Left lobe of liver (tissue), 2 donors: ENCODE data around the gene ERGIC1. TPM values are rescaled to one million over a fixed set of nuclear protein-coding genes. Genes with fewer than 3 reads are reported as not detected.
"Not testable (repeated sequence)": the region's sequence is repeated elsewhere in the genome, so short reads cannot be mapped to it uniquely, and the experiment has no call there.

Experiments used
- ATAC-seq: fragments of 200-7000 bp; cut with Tn5 transposase; one replicate; pipeline ENCODE4 v1.9.1; 2020; ENCODE audit warnings: mild to moderate bottlenecking, moderate library complexity
- DNase-seq: peaks from one replicate; pipeline ENCODE4 v3.0.0-alpha.2; 2020; ENCODE audit warnings: low spot score
- total RNA-seq: library from RNA; stranded (reverse); gene quantifications from one replicate; pipeline ENCODE4 v1.2.1, GENCODE V29; 2021
- donor health status: DM: no; HTN: no; CAD: no; lungs with moderate emphysema.
- donor health status: DM: no; HTN: yes; CAD: no.

Gene ERGIC1
- total RNA-seq, 1 donor from 2014 or later, result 158 TPM

DNA sequence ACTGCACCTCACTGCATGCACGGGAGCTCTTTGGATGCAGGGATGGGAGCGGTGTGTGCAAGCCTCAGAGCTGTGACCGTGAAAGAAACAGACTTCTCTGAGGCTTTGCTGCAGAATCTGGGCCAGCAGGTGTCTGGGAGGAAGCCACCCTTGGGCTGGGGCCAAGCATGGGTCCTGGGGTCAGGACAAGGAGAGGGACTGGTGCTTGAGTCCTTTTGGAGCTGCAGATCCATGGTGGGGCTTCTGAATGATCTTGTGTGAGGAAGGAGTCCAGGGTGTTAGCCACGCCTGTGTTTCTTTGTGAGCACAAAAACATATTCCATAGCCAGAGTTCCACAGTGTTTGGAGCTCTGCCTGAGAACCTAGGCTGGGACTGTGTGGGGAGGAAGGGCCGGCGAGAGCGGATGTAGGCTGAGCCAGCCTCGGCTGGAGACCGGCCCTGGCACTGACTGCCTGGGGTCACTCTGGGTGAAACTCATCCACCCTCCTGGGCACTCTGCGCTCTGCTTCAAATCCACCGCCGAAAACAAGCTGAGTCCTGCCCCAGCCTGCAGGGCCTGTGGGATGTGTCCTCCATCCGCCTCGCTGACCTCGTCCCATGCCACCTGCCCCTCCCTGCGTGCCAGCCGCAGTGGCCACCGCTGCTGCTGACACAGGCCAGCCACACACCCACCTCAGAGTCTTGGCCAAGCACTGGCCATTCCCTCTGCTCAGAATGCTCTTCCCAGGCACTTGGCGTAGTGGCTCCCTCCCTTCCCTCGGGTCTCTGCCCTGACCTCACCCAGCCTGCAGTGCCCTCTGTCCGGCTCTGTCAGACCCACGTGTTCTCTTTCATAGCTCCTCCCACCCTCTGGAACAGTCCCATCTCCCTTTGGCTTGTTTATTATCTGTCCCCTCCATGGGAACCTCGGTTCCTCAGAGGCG, 26.7 kb downstream of the ERGIC1 start:
- DNase-seq (peak; percentile 97), ATAC-seq (peak; percentile 69)

DNA sequence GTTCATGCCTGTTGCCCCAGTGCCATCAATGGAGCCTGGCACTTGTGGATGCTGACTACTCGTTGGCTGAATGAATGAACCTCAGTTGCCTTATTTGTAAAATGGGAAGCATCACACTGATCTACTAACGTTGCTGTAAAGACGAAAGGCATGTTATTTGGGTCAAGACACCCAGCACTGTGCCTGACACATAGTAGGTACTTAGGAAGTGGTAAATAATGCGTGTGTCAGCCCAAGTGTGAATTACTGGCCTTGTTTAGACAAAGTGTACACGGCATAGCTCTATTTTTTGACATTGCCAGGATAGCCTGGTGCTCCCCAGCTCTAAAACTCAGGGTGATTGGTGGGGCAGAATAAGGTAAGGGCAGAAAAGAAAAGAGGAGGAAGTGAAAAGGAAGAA, 27.4 kb downstream of the ERGIC1 start:
- ATAC-seq (no peak), DNase-seq (no peak)

DNA sequence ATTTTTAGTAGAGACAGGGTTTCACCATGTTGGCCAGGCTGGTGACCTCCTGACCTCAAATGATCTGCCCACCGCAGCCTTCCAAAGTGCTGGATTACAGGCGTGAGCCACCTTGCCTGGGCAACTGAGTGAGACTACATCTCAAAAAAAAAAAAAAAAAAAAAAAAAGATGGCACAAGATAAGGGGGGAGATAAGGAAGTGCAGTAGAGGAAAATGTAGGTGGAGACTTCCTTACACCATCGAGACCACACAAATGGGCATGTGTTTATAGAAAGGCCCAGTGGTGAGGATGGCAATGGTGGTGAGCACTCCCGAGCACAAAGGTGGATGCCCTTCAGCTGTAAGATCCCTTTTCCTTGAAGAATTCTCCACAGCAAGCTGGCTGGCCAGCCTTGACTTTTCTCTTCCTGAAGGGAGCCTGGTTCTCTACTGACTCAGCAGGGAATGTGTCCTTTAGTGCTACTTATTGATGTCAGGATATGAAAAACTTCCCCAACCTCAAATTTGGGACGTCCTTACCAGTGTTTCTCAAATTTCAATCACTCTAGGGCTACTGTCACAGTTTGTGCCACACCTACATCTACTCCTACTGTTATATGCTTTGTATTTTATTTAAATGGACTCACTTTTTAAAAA, 28.2 kb downstream of the ERGIC1 start:
- DNase-seq (no peak), ATAC-seq (no peak)

DNA sequence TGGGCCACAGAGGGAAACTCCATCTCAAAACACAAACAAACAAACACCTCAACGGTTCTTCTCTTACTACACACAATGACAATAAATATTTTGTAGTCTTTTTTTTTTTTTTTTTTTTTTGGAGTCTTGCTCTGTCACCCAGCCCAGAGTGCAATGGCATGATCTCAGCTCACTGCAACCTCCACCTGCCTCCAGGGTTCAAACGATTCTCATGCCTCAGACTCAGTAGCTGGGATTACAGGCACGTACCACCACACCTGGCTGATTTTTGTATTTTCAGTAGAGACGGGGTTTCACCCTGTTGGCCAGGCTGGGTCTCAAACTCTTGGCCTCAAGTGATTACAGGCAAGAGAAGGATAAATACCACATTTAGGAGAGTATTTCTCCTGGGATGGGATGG, 30.1 kb downstream of the ERGIC1 start:
- ATAC-seq, DNase-seq: not testable (repeated sequence)

DNA sequence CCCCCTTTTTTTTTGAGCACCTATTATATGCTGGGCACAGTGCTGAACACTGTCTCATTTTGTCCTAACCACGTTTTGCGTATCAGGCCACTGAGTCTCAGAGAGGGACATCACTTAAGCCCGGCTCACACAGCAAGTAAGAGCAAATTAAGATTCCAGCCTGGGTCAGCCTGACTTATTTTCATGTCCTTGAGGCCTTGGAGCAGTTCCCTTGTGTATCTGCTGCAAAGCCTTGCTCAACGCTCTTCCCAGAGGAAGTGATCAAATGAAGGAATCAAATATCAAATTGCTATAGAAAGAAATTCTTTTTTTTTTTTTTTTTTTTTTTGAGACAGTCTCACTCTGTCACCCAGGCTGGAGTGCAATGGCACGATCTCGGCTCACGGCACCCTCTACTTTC, 30.7 kb downstream of the ERGIC1 start:
- DNase-seq (no peak), ATAC-seq (no peak)

DNA sequence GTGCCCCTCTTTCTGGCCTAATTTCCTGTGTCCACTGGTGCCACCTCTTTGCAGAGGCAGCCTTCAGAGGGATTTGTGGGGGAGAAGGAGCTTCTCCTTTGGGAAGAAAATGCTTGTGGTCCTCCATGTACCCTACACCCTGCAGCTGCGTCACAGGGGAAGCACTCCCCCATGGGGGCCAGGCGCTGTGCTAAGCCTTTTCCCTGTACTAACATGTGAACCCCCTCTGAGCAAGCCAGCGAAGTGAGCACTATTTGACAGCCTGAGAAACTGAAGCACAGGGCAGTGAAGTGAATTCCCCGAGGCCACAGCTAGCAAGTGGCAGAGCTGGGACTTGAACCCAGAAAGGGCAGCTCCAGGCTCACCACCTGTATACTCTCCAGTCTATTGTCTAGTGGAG, 32.3 kb downstream of the ERGIC1 start:
- DNase-seq (no peak), ATAC-seq (no peak)

DNA sequence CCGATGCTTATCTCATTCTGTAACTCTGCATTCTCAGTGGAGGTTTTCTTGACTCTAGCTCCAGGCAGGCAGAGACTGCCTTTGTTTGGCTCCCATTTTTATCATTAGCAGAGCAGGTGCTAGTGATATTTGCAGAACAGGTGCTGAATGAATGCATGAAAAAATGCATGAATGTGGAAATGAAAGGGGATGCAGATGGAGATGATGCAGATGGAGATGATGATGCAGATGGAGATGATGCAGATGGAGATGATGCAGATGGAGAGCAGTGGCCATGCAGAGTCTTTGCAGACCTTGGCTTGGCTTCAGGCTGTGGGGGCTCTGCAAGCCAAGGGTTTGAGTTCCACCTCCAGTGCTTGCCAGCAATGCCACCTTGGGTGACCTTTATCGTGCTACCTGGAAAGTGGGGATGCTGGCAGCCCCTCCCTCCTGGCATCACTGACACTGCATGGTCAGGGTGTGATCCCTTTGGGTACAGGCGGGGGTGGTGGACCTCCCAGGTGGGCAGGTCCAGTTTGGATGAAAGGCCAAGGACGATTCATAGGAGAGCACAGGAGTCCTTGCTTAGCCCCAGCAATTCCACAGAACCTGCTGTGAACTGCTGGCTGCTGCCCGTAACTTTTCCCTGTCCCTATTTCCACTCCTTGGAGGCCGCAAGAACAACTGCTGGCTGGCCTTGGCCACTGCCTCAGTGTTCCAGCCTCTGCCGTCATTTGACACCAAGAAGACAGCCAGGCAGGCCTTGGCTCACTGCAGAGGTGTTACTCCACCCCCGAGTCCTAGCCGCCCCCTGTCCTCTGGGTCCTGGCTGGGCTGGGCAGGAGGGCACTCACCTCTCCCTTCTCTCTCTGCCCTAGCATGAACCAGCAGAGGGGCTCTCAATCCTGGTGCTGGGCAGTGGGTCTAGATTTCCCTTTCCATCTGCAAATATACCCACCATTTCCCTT, 33.0 kb downstream of the ERGIC1 start:
- peak; percentile 86 for DNase-seq
- ATAC-seq, result peak; percentile 58

DNA sequence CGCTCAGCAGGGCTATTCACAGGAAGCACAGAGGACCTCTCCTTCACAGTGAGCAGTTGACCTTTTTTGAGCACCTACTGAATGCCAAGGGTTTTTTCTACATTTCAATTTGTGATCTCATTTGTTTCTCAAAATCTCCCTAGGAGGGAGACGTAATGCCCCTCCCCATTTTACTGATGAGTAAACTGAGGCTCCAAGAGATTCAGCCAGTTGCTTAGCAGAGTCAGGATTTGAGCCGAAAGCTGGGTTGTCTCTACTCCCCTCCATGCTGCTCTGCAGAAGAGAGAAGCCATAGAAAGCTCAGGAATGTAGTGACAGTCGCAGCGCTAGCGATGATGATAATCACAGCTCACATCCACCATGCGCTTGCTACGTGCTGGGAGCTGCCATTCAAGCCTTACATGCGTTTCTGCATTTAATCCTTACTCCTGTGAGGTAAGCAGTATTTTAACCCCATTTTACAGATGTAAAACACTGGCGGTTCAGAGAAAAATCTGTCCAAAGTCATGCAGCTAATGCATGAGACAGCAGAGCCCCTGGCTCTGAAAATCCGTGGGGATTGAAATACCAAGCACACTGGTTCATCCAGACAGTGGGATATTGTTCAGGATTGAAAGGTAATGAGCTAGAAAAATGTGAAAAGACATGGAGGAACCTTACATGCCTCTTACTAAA, 33.8 kb downstream of the ERGIC1 start:
- no peak for DNase-seq
- ATAC-seq, result no peak

DNA sequence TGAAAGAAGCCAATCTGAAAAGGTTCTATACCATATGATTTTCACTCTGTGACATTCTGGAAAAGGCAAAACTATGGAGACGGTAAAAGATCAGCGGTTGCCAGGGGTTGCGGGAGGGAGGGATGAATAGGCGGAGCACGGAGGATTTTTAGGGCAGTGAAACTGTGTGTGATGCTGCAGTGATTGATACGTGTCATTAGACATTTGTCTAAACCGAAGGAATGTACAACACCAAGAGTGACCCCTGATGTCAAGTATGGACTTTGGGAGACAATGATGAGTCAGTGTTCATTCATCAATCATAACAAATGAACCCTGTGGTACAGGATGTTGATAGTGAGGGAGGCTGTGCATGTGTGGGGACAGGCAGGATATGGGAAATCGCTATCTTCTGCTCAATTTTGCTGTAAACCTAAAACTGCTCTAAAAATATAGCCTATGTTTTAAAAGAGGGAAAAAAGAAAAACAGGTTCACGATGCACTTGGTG, 34.4 kb downstream of the ERGIC1 start:
- peak; percentile 5 for ATAC-seq

DNA sequence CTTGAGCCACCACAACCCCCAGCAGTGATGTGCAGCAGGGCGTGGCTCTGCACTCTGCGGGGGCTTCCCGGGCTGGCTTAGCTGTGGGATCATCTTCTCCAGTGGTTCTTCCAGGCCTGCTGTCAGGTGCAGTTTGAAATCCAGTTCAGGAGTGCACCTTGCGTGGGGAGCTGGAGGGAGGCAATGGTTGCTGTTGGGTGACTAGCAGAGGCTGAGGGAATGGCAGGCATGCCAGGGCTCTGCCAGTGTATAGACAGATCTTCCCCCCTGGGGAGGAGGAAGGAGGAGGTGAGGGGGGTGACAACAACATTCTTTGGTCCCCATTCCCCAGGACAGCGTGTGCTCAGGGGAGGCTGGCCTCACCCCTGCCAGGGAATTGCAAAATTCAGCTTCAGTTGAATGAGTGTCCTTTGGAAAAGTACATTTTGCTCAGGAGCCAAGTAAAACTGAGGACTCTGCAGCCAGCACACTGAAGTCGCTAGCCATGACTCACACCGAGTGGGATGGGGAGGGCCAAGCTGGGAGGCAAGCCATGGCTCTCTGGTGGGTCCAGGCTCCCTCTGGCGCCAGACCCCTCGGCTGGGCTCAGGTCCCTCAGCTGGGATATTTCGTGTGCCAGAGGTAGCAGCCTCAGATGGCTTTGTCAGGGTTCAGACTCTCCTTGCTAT, 35.0 kb downstream of the ERGIC1 start:
- ATAC-seq (peak; percentile 75), DNase-seq (peak; percentile 88)

More for the DNA sequence above, 34.4 kb downstream of the ERGIC1 start:
- DNase-seq, result no peak

DNA sequence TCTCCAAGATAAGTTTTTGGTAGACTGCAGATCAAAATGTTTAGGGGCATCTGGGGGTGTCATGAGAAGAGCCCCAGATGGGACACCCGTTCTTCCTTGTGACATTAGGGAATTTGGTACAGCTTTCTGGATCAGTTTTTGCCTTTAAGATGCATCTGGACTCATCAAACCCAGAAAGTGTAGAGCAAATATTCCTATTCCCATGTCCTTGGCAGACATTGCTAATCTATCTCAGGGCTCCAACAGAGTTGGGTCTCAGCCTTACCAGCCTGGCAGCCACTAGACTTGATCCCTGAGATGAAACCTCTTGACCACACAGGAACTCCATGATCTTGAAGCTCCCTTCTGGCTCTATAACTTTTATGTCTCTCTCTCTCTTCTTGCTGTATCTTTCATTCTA, 35.6 kb downstream of the ERGIC1 start:
- ATAC-seq (no peak), DNase-seq (no peak)

DNA sequence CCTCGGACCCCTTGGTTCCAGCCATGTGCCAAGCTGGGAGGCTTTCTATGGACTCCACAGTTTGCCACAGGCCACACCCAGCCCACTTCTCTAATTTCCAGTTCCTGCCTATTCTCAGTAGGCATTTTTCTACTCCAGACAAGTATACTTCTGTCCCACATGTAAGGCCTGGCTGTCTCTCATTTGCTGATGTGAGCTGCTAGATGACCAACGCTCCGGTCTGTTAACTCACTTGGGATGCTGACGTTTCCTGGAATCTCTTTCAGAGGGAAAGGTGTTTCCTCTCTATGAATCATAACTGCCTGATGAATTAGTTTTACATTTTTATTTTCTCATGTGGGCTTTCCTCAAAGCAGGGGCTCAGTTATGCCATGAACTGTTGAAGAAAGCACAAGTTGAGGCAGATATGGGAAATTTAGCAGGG, 36.3 kb downstream of the ERGIC1 start:
- ATAC-seq, result no peak
- no peak for DNase-seq

DNA sequence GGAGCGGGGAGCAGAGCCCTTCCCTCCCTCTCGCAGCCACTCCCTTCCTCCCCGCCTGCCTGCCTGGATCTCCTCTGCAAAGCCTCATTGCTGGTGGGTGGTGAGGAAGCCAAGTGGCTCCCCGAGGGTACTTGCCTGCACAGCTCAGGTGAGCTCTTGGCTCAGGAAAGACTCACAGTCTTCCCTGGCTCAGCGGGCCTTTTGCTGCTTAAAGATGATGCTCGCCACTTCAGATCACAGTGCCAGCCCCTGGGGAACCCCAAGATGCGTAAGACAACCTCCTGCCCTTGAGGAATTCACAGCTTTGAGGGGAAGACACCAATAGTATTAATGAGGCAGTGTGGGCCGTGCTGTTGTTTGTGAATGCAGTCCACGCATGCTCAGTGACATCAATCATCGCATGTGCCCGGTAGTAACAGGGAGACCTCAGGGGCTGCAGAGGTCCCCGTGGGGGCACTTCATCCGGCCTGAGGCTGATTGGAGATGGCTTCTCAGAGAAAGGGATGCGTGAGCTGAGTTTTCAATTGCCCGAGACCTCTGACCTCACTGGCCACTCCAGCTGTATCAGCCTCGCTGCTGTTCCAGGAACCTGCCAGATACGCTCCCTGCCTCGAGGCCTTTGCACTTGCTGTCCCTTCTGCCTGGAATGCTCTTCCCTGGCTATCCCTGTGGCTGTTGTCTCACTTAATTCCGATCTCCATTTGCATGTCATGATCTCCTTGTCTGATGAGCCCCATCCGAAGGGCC, 36.8 kb downstream of the ERGIC1 start:
- peak; percentile 86 for DNase-seq
- peak; percentile 69 for ATAC-seq

DNA sequence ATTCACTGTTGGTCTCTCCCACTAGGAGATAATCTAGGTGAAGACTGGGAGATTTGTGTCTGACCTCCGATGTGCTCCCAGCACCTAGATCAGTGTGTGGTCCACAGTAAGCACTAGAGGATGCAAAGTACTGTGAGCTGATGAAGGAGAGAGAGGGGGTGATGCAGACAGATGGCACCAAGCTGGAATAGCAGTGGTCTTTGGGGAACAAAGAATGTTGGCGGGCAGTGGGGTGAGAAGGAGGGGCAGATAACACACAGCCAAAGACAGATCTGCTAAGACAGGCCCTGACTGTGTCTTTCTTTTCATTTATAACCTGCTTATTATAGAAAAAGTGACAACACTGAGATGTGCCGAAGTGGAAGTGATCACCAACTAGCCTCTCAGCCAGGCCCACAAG, 37.5 kb downstream of the ERGIC1 start:
- ATAC-seq (no peak), DNase-seq (no peak)

DNA sequence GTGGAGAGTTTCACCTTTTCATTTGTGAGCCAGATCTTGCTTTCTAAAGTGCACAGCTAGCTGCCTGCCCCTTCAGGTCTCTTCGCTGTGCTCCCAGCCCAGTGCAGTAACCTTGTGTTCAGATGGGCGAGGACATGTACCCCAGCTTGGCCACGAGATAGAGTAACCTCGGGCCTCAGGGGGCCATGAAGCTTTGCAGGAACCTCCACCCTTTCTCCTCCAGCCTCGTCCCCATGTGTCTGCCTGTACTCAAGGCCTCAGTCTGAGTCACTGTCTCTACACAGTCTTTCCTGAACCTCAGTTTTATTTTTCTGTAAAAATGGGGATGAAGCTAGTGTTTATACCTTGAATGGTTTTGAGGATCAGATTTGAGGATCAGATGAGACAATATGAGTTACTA, 37.9 kb downstream of the ERGIC1 start:
- DNase-seq (no peak), ATAC-seq (no peak)

DNA sequence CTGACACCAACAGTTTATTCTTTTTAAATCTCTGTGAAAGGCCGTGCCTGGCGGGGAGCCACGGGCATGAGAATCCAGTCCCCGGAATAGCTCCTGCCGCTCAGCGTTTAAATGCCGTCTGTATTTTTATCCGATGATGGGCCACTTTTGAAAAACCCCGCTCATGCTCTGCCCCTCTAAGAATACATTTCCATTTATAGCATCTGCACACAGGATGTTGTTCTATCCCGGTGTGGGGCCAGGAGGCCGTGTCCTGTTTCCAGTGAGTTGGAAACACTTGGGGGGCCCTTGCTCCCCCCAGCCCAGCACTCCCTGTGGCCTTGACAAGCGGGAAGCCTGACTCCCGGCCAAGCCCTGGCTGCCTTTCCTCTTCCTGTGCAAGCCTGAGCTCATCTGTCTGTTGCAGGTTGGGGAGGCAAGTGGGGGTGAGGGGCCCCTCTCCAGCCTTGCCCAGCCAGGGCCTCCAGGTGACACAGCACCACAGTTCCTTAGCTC, 39.0 kb downstream of the ERGIC1 start:
- peak; percentile 1 for ATAC-seq
- no peak for DNase-seq

DNA sequence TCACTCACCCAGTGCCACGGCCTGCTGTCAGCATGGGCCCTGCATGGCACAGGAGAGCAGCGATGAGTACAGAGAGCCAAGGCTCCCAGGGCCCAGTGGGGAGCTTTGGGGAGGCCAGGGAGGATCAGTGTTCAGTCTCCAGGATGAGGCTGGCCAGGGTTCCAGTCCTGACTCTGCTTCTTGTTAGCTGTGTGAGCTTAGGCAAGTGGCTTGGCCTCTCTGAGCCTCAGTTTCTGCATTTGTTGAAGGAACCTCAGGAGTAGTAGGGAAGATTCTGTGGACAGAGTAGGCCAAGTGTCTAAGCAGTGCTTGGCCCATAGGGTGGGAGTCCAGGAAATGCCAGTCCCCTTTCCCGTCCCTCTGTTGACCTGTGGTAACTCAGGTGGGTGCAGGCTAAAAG, 39.5 kb downstream of the ERGIC1 start:
- DNase-seq, result no peak
- ATAC-seq, result no peak

DNA sequence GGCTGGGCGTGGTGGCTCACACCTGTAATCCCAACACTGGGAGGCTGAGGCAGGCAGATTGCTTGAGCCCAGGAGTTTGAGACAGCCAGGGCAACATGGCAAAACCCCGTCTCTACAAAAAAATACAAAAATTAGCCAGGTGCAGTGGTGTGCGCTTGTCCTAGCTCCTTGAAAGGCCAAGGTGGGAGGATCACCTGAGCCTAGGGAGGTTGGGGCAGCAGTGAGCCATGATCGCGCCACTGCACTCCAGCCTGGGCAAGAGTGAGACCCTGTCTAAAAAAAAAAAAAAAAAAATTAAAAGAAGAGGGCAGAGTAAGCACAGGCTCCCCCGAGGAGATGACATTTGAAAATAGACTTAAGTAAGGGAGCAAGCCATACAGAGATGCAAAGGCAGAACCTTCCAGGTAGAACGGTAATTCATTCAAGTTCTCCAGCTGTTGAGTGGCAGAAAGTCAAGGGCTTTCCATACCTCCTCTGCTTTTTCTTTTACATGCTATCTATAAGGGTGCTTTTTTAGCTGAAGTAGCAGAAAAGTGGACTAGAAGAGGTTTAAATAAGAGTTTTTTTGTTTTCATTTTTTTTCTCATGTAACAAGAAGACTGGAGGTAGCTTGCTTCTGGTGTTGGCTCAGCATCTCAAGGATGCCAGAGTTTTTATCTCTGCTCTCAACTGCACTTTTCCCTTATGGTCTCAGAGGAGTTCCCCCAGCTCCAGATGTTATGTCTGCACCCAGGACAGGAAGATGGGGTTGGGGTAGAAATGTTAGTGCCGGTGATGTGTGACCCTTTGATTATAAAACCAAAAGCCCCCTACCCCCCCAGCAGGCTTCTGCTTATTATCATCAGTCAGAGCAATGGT, 40.8 kb downstream of the ERGIC1 start:
- DNase-seq, result no peak

More for the DNA sequence above, 40.8 kb downstream of the ERGIC1 start:
- ATAC-seq, result no peak
